ENCODE results near the gene RELN. TPM values are rescaled to one million over a fixed set of nuclear protein-coding genes. Genes with fewer than 3 reads are reported as not detected.
"Not testable (repeated sequence)": the region's sequence is repeated elsewhere in the genome, so short reads cannot be mapped to it uniquely, and the experiment has no call there.

Gene RELN
- 0.44 TPM for total RNA-seq
- long read RNA-seq: 0 reads

DNA sequence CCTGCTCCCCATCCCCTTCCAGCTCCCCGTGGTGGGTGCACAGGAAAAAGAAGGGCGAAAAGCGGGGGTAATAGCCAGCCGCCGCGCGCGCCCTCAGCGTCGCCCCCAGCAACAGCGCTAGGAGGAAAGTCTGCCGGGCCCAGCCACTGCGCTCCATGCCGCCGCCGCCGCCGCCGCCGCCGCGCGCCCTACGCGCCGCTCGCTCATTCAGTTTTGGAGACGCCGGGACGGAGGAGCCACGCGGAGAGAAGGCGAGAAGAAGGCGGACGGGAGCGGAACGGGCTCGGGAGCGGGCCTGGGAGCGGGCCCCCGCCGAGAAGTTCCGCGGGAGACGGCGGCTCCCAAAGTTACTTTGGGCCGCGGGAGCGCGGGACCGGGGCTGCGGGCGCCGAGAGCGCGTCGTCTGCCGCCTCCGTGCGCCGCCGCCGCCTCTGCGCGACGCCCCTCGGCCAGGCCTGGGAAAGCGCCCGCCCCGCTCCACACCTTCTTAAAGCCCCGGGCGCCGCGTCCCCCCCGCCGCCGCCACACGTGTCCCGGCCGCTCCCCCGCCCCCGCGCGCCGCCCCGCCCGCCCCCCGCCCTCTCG lies at the start of gene RELN:
RELN (minus strand) TSS at position 459 of the 585 bp plus-strand sequence; CDS start at position 157, 302 bp downstream.
- H3K27me3 ChIP-seq (ENCODE audit: low read depth): peaks cover 88% of the 10 kb centered on the region
- no peaks in the 10 kb centered on the region for H3K9me3 ChIP-seq (replicated peaks)
- peak within 1 kb of the TSS; percentile 61 for H3K4me3 ChIP-seq
- no peak for DNase-seq
- intact Hi-C loops (cut with micrococcal nuclease): no loop called here
- H3K27ac ChIP-seq (replicated peaks): peak within 1 kb of the TSS; percentile 19
- no peaks in the 10 kb centered on the region for H3K36me3 ChIP-seq
- TF ChIP-seq, protein P1, sequence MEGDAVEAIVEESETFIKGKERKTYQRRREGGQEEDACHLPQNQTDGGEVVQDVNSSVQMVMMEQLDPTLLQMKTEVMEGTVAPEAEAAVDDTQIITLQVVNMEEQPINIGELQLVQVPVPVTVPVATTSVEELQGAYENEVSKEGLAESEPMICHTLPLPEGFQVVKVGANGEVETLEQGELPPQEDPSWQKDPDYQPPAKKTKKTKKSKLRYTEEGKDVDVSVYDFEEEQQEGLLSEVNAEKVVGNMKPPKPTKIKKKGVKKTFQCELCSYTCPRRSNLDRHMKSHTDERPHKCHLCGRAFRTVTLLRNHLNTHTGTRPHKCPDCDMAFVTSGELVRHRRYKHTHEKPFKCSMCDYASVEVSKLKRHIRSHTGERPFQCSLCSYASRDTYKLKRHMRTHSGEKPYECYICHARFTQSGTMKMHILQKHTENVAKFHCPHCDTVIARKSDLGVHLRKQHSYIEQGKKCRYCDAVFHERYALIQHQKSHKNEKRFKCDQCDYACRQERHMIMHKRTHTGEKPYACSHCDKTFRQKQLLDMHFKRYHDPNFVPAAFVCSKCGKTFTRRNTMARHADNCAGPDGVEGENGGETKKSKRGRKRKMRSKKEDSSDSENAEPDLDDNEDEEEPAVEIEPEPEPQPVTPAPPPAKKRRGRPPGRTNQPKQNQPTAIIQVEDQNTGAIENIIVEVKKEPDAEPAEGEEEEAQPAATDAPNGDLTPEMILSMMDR (IDR thresholded peaks at IDR 0.05; ENCODE audit: borderline replicate concordance): no peak
- H3K4me1 ChIP-seq: peaks cover 22% of the 10 kb centered on the region

DNA sequence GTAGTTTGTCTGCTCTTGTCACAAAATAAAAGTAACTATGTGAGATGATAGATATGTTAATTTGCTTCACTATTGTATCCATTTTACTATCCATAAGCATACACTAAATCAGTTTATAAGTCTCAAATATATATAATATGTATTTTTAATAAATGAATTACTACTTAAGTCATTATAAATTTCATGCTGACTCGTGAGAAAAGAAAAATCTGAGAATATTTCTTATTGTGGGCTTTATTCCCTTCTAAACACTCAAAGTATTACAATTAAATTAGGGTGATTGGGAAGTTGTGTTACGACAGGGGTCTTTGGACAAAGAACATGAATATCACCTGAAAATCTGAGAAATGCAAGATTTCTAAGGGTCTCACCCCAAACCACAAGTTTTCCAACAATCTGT lies 48.7 kb upstream of the RELN start:
- H3K4me3 ChIP-seq: no peak overlapping the region
- H3K9me3 ChIP-seq (replicated peaks): peaks cover 15% of the 10 kb centered on the region
- H3K27ac ChIP-seq (replicated peaks): no peak overlapping the region
- H3K36me3 ChIP-seq: no peaks in the 10 kb centered on the region
- no peaks in the 10 kb centered on the region for H3K4me1 ChIP-seq
- intact Hi-C loops (cut with micrococcal nuclease): no loop called here
- TF ChIP-seq, protein P1 (IDR thresholded peaks at IDR 0.05; ENCODE audit: borderline replicate concordance): no peak
- peaks cover 14% of the 10 kb centered on the region for H3K27me3 ChIP-seq (ENCODE audit: low read depth)
- no peak for DNase-seq

DNA sequence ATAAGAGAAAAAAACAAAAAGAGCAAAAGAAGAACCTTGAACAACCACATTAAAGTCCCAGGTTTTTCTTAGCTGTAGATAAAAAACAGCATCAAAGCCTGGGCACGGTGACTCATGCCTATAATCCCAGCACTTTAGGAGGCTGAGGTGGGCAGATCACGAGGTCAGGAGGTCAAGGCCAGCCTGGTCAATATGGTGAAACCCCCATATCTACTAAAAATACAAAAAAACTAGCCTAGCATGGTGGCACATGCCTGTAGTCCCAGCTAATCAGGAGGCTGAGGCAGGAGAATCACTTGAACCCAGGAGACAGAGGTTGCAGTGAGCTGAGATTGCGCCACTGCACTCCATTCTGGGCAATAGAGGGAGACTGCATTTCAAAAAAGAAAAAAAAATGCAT lies 47.4 kb upstream of the RELN start:
- H3K36me3 ChIP-seq; intact Hi-C loops (cut with micrococcal nuclease); H3K27ac ChIP-seq (replicated peaks); H3K4me1 ChIP-seq; H3K4me3 ChIP-seq; H3K27me3 ChIP-seq (ENCODE audit: low read depth); DNase-seq: not testable (repeated sequence)
- H3K9me3 ChIP-seq (replicated peaks): peaks cover 15% of the 10 kb centered on the region

DNA sequence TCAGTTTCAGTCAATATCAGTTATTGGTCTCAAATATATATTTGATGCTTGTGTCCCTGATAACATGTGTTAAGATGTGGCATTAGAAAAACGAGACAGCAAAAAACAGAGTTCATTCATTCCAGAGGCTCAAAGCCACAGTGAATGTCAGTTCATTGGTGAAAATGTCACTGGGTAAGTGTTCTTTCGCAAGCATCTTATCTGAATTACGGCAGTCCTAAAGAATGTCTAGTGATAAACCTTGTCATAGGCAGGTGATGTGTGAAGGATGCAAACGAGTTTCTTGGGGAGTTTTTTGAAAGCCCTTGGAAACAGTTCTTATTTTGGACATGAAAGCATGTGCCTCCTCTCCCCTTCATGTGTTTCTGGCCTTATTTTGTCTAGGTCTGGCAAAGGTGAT lies 45.9 kb upstream of the RELN start:
- intact Hi-C loops (cut with micrococcal nuclease): no loop called here
- no peaks in the 10 kb centered on the region for H3K27me3 ChIP-seq (ENCODE audit: low read depth)
- no peaks in the 10 kb centered on the region for H3K36me3 ChIP-seq
- H3K9me3 ChIP-seq (replicated peaks): peaks cover 15% of the 10 kb centered on the region
- no peaks in the 10 kb centered on the region for H3K4me1 ChIP-seq
- H3K4me3 ChIP-seq: no peak overlapping the region
- DNase-seq: no peak
- TF ChIP-seq, protein P1 (IDR thresholded peaks at IDR 0.05; ENCODE audit: borderline replicate concordance): no peak
- no peak overlapping the region for H3K27ac ChIP-seq (replicated peaks)

DNA sequence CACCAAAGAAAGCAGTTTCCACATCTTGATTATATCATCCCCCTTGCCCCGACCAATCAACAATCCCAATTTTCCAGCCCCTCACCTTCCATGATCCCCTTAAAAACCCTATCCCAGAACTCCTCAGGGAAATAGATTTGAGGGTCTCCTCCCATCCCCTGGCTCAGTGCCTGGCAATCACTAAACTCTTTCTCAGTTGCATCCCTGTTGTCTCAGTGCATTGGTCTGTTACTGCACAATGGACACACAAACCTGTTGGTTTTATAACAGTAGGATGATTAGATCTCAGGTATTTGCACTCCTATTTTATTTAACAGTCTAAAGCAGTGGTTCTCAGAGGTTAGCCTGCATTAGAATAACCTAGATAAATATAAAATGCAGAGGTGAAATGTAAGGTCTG lies 45.2 kb upstream of the RELN start:
- no peak for DNase-seq
- peaks cover 15% of the 10 kb centered on the region for H3K9me3 ChIP-seq (replicated peaks)
- no peak overlapping the region for H3K27ac ChIP-seq (replicated peaks)
- no peaks in the 10 kb centered on the region for H3K36me3 ChIP-seq
- TF ChIP-seq, protein P1 (IDR thresholded peaks at IDR 0.05; ENCODE audit: borderline replicate concordance): no peak
- no peak overlapping the region for H3K4me3 ChIP-seq
- intact Hi-C loops (cut with micrococcal nuclease): no loop called here
- no peaks in the 10 kb centered on the region for H3K4me1 ChIP-seq
- H3K27me3 ChIP-seq (ENCODE audit: low read depth): no peaks in the 10 kb centered on the region

DNA sequence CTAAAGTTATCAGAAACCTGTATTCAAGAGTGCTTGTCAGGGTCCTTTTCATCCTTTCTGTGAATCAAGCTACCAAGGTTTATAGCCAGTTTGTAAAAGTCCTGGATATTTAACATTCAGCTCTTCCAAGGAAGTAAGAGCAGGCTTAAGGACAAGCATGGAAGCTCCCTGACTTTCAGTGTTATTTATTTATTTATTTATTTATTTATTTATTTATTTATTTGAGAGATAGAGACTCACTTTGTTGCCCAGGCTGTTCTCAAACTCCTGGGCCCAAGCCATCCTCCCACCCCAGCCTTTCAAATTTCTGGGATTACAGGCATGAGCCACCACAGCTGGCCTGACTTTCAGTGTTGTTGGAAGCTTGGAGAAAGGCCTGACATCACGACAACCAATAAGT lies 44.4 kb upstream of the RELN start:
- TF ChIP-seq, protein P1 (IDR thresholded peaks at IDR 0.05; ENCODE audit: borderline replicate concordance): no peak
- Histone ChIP-seq H3K4me3 (no peak overlapping the region), H3K36me3 (no peaks in the 10 kb centered on the region), H3K27me3 (ENCODE audit: low read depth) (no peaks in the 10 kb centered on the region), H3K27ac (replicated peaks) (no peak overlapping the region), H3K9me3 (replicated peaks) (peaks cover 15% of the 10 kb centered on the region), H3K4me1 (no peaks in the 10 kb centered on the region)
- no peak for DNase-seq
- intact Hi-C loops (cut with micrococcal nuclease): no loop called here
